Skeletal muscle tissue (tissue), 4 donors: ENCODE data around the gene ANK2. TPM values are rescaled to one million over a fixed set of nuclear protein-coding genes. Genes with fewer than 3 reads are reported as not detected.
A peak's percentile ranks its signal among the peaks of the same experiment; 100 is the strongest.

Source experiments
- H3K27ac ChIP-seq: one replicate; pipeline ENCODE4 v1.7.0; 2013; ENCODE audit warnings: mild to moderate bottlenecking, low read depth, low read length, inconsistent platforms
- H3K27me3 ChIP-seq, 3 donors: one replicate each; pipeline ENCODE4 v1.7.0; 2013; ENCODE audit warnings: low read length in 3 of 3; ENCODE audit not compliant: control insufficient read depth in 3 of 3, insufficient read depth in 3 of 3
- H3K36me3 ChIP-seq, 3 donors: one replicate each; pipeline ENCODE4 v1.7.0; 2013; ENCODE audit warnings: low read length in 3 of 3; ENCODE audit not compliant: control insufficient read depth in 3 of 3, insufficient read depth in 3 of 3
- H3K4me1 ChIP-seq, 3 donors: one replicate each; pipeline ENCODE4 v1.7.0; 2013; ENCODE audit warnings: low read length in 3 of 3, mild to moderate bottlenecking in 3 of 3; ENCODE audit not compliant: control insufficient read depth in 3 of 3, insufficient read depth in 3 of 3
- H3K4me3 ChIP-seq, 3 donors: one replicate each; pipeline ENCODE4 v1.7.0; 2013; ENCODE audit warnings: low read length in 3 of 3
- H3K9ac ChIP-seq, 3 donors: one replicate each; pipeline ENCODE4 v1.7.0; 2013; ENCODE audit warnings: low read length in 3 of 3, mild to moderate bottlenecking in 3 of 3, moderate library complexity in 2 of 3, low read depth in 1 of 3
- H3K9me3 ChIP-seq, 3 donors: one replicate each; pipeline ENCODE4 v1.7.0; 2013; ENCODE audit warnings: low read length in 3 of 3; ENCODE audit not compliant: control insufficient read depth in 3 of 3
- total RNA-seq: library from RNA; depleted of rRNA; stranded (reverse); fragments of >200 nt; gene quantifications from one replicate; pipeline ENCODE4 v1.2.3, GENCODE V29; 2014
- donor health status: Osteomylitis.

ANK2 gene
- 383 TPM for total RNA-seq

GRCh38 chr4:113049421-113050370, at the start of gene ANK2:
Gene ANK2 (plus strand): TSS chr4:113049653. CDS start chr4:113049729, 76 bp downstream.
- Histone ChIP-seq H3K27me3 (no peaks in the 10 kb centered on the region), H3K9ac (no peak within 1 kb of the TSS), H3K9me3 (no peaks in the 10 kb centered on the region), H3K4me3 (peak within 1 kb of the TSS in 2 of 3 donors; percentile 0 to 40), H3K4me1 (no peaks in the 10 kb centered on the region), H3K27ac (no peak within 1 kb of the TSS), H3K36me3 (no peaks in the 10 kb centered on the region)

GRCh38 chr4:113003841-113004240, 45.6 kb upstream of the ANK2 start:
- H3K36me3 ChIP-seq, result no peaks in the 10 kb centered on the region
- H3K4me1 ChIP-seq, result no peaks in the 10 kb centered on the region
- no peak overlapping the region for H3K4me3 ChIP-seq
- H3K9ac ChIP-seq, result no peak overlapping the region
- H3K9me3 ChIP-seq, result no peaks in the 10 kb centered on the region
- H3K27ac ChIP-seq, result no peak overlapping the region
- no peaks in the 10 kb centered on the region for H3K27me3 ChIP-seq

DNA sequence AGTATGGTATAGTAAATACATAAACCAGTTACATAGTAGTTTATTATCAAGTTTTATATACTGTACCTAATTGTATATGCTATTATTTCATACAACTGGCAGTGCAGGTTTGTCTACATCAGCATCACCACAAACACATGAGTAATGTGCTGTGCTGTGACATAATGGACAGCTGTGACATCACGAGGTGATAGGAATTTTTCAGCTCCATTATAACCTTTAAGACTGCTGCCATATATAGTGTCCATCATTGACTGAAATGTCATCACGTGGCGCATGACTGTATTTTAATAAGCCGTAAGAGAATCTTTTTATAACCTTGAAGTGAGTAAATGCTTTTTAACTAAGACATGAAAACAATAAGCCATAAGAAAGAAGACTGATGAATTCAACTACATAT, 44.8 kb upstream of the ANK2 start:
- H3K27ac ChIP-seq, result no peak overlapping the region
- H3K9ac ChIP-seq, result no peak overlapping the region
- no peaks in the 10 kb centered on the region for H3K36me3 ChIP-seq
- H3K4me1 ChIP-seq, result no peaks in the 10 kb centered on the region
- H3K27me3 ChIP-seq, result no peaks in the 10 kb centered on the region
- H3K9me3 ChIP-seq, result no peaks in the 10 kb centered on the region
- no peak overlapping the region for H3K4me3 ChIP-seq

- no peak overlapping the region for H3K27ac ChIP-seq
- H3K9ac ChIP-seq, result no peak overlapping the region
- no peaks in the 10 kb centered on the region for H3K4me1 ChIP-seq
- H3K4me3 ChIP-seq, result no peak overlapping the region
- no peaks in the 10 kb centered on the region for H3K36me3 ChIP-seq
- no peaks in the 10 kb centered on the region for H3K9me3 ChIP-seq
- H3K27me3 ChIP-seq, result no peaks in the 10 kb centered on the region
These were observed 42.8 kb upstream of the ANK2 start for GRCh38 chr4:113006632-113007031.

DNA sequence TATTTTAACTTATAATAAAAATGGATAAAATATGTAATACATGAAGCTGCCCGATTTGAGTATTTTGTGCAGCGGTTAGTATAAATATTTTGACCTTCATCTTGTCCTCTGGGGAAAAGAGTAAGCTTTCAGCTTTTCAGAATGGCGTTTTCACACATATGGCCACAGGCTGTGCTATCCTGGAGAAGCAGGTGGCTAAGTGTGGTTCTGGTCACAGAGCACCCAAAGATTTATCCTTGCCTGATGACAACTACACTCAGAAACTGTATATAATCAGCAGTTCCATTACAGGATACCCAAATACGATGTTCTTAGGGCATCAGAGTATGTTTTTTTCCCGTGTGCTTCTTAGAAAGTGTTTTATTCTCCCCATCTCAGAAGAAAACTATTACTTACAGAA, 42.3 kb upstream of the ANK2 start:
- Histone ChIP-seq H3K27me3 (no peaks in the 10 kb centered on the region), H3K4me1 (no peaks in the 10 kb centered on the region), H3K27ac (no peak overlapping the region), H3K36me3 (no peaks in the 10 kb centered on the region), H3K4me3 (no peak overlapping the region), H3K9me3 (no peaks in the 10 kb centered on the region), H3K9ac (no peak overlapping the region)

DNA sequence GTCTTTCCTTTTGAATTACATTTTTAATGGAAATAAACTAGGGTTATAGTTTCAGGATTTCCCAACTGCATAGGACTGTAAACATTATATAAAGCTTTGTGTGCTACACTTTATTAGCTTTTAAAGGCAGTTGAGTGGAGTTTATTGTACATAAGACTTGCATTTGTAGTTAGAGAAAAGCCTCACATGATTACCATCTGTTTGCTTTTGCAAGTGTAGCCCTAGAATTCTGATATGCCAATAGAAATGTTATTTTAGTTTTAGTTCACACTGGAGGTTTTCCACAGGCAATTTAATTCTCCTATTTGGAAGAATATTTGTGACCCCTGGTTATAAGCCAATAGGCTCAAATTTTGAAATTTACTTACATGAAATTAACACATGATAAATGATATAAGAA, 41.3 kb upstream of the ANK2 start:
- H3K4me1 ChIP-seq, result no peaks in the 10 kb centered on the region

DNA sequence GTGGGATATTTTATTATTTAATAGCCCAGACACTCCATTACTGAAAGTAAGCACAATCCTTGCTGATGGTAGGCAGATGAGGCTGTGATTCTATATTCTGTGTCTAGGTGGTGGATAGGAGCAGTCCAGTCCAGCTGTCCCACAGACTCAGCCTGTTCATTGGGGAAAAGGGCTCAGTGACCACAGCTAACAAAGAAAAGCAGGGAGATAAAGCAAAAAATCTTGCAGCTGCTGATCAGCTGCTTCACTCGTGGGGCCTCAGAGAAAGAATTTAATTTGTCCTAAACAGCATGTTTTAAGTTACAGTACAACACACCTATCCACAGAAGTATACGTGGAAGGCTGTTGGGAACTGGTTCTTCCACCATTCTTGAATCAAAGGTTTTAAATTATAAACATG, 40.7 kb upstream of the ANK2 start:
- H3K36me3 ChIP-seq, result no peaks in the 10 kb centered on the region
- H3K27me3 ChIP-seq, result no peaks in the 10 kb centered on the region
- H3K9me3 ChIP-seq, result no peaks in the 10 kb centered on the region
- H3K9ac ChIP-seq, result no peak overlapping the region
- no peaks in the 10 kb centered on the region for H3K4me1 ChIP-seq
- H3K4me3 ChIP-seq, result no peak overlapping the region
- no peak overlapping the region for H3K27ac ChIP-seq

More for the DNA sequence above, 41.3 kb upstream of the ANK2 start:
- H3K36me3 ChIP-seq, result no peaks in the 10 kb centered on the region
- H3K27ac ChIP-seq, result no peak overlapping the region
- no peak overlapping the region for H3K4me3 ChIP-seq
- H3K9ac ChIP-seq, result no peak overlapping the region
- no peaks in the 10 kb centered on the region for H3K9me3 ChIP-seq
- no peaks in the 10 kb centered on the region for H3K27me3 ChIP-seq

DNA sequence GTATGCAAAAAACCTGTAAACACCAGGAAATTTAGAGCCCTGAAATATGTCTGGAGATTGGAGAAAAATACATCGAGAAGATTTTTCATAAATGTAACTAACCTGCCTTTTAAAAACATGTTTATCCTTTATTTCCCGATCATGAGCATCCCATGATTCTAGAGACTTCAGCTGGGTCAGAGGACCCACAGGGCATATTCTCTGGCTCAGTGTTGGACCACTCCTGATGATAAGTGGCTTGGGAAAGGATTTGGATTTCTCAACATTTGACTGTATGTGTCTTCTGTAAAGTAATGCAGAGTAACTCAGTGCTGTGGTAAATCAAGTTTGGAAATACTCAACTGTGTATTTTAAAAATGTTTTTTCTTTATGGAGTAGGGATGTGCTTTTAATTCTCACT, 40.0 kb upstream of the ANK2 start:
- Histone ChIP-seq H3K4me3 (no peak overlapping the region), H3K27me3 (no peaks in the 10 kb centered on the region), H3K9ac (no peak overlapping the region), H3K9me3 (no peaks in the 10 kb centered on the region), H3K4me1 (no peaks in the 10 kb centered on the region), H3K36me3 (no peaks in the 10 kb centered on the region), H3K27ac (no peak overlapping the region)

DNA sequence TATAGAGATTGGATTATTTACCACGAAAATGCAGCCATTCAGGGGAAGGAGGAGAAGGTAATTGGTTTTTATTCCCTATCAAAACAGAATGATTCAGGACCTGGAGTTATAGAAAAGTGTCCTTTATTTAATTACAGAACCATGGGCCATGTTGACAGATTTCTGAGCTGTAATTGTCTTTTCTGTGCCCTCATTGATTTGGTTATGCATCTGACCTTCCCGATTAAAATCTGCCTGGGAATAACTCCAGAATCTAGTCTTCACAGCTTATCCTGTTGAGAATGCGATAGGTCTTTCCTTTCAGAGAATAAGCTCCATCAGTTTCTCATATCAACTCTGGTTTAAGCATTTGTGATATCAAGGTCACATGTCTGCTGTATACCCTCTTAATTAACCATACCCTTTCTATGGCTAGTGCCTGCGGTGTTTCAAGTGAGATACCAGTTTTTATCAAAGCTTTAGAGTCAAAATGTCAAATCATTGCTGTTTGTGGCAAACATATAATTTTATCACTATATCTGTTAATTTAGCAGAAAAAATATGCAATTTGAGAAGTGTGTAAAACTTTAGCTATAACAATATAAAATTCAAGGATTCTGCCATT, 37.2 kb upstream of the ANK2 start:
- H3K27me3 ChIP-seq, result no peaks in the 10 kb centered on the region
- no peak overlapping the region for H3K9ac ChIP-seq
- no peaks in the 10 kb centered on the region for H3K36me3 ChIP-seq

GRCh38 chr4:113012786-113013185, 36.7 kb upstream of the ANK2 start:
- Histone ChIP-seq H3K27me3 (no peaks in the 10 kb centered on the region), H3K36me3 (no peaks in the 10 kb centered on the region), H3K4me3 (no peak overlapping the region), H3K27ac (no peak overlapping the region), H3K9me3 (no peaks in the 10 kb centered on the region), H3K4me1 (no peaks in the 10 kb centered on the region), H3K9ac (no peak overlapping the region)

More for the DNA sequence above, 37.2 kb upstream of the ANK2 start:
- no peaks in the 10 kb centered on the region for H3K4me1 ChIP-seq
- no peaks in the 10 kb centered on the region for H3K9me3 ChIP-seq
- H3K4me3 ChIP-seq, result no peak overlapping the region
- H3K27ac ChIP-seq, result no peak overlapping the region
